H1 (cell line): ENCODE results near the gene NAXE. TPM values are rescaled to one million over a fixed set of nuclear protein-coding genes. Genes with fewer than 3 reads are reported as not detected.

Experiments used
- CTCF ChIA-PET: fragments of 300-600 bp; sonication (Branson Sonifier 250); formaldehyde crosslinking; loops from one replicate; lab custom pipeline; 2021; ENCODE audit not compliant: partially characterized antibody; lab: Charles Lee
- POLR2A ChIA-PET: fragments of 300-600 bp; sonication (Branson Sonifier 250); formaldehyde crosslinking; loops from one replicate; lab custom pipeline; 2021; ENCODE audit warnings: inconsistent platforms; ENCODE audit not compliant: partially characterized antibody; lab: Charles Lee
- DNase-seq, 2 experiments: peaks; one replicate each; pipeline versions ENCODE4 v3.0.0 to v3.0.0-alpha.2; 2010 to 2022; ENCODE audit warnings: low spot score in 2 of 2, low read depth in 1 of 2, mixed read lengths in 1 of 2
- FAIRE-seq: peaks from 2 replicates; lab custom pipeline; 2011; peaks lifted over from hg19 to GRCh38; lab: Jason Lieb, UNC
- H2AFZ ChIP-seq: 2 replicates; pipeline ENCODE4 v1.8.1; 2012; ENCODE audit warnings: low read length, inconsistent platforms
- H2AK5ac ChIP-seq: 2 replicates; pipeline ENCODE4 v1.6.1; 2013; ENCODE audit warnings: low read depth, low read length
- H2BK120ac ChIP-seq: replicated peaks from 2 replicates; pipeline ENCODE3; 2013; ENCODE audit warnings: low read depth, low read length, inconsistent platforms
- H2BK12ac ChIP-seq: 2 replicates; pipeline ENCODE4 v1.6.1; 2013; ENCODE audit warnings: low read depth, low read length
- H2BK15ac ChIP-seq: 2 replicates; pipeline ENCODE4 v1.6.1; 2013; ENCODE audit warnings: low read length
- H2BK20ac ChIP-seq: 2 replicates; pipeline ENCODE4 v1.6.1; 2013; ENCODE audit warnings: low read length
- H2BK5ac ChIP-seq: 2 replicates; pipeline ENCODE4 v1.6.1; 2013; ENCODE audit warnings: low read depth, low read length
- H3K14ac ChIP-seq: 2 replicates; pipeline ENCODE4 v1.6.1; 2013; ENCODE audit warnings: inconsistent platforms; ENCODE audit not compliant: insufficient read length
- H3K18ac ChIP-seq: 2 replicates; pipeline ENCODE4 v1.6.1; 2013; ENCODE audit warnings: low read length; ENCODE audit errors: extremely low read depth
- H3K23ac ChIP-seq: 2 replicates; pipeline ENCODE4 v1.6.1; 2013; ENCODE audit warnings: inconsistent platforms; ENCODE audit not compliant: insufficient read length
- H3K23me2 ChIP-seq: 2 replicates; pipeline ENCODE4 v1.6.1; 2013; ENCODE audit warnings: low read depth, low read length
- H3K27ac ChIP-seq: 2 replicates; pipeline ENCODE4 v1.6.1; 2011; ENCODE audit warnings: low read depth, low read length, inconsistent platforms
- H3K27me3 ChIP-seq, 4 experiments: replicated peaks in 1 of 4; 1 replicate in 1 of 4; 2 replicates in 3 of 4; pipeline versions ENCODE4 v1.6.1 to v1.8.1; 2011 to 2013; ENCODE audit warnings: low read length in 3 of 4, mild to moderate bottlenecking in 3 of 4, inconsistent platforms in 2 of 4, mixed read lengths in 2 of 4, moderate library complexity in 1 of 4; ENCODE audit not compliant: control insufficient read depth in 3 of 4, insufficient read depth in 3 of 4; ENCODE audit errors: extremely low read depth in 1 of 4
- H3K36me3 ChIP-seq, 4 experiments: 2 replicates each; pipeline versions ENCODE4 v1.6.1 to v1.8.1; 2011 to 2013; ENCODE audit warnings: mild to moderate bottlenecking in 4 of 4, low read length in 3 of 4, moderate library complexity in 2 of 4, control low read depth in 1 of 4, inconsistent platforms in 1 of 4; ENCODE audit not compliant: insufficient read depth in 4 of 4, control insufficient read depth in 2 of 4
- H3K4ac ChIP-seq: replicated peaks from 2 replicates; pipeline ENCODE3; 2013; ENCODE audit warnings: low read length, low read depth, mixed read lengths, inconsistent platforms; ENCODE audit not compliant: insufficient read length
- H3K4me1 ChIP-seq, 4 experiments: replicated peaks in 1 of 4; 1 replicate in 1 of 4; 2 replicates in 3 of 4; pipeline versions ENCODE4 v1.6.1 to v1.8.1; 2011 to 2013; ENCODE audit warnings: low read length in 3 of 4, inconsistent platforms in 2 of 4, mixed read lengths in 1 of 4; ENCODE audit not compliant: insufficient read depth in 4 of 4, control insufficient read depth in 3 of 4
- H3K4me2 ChIP-seq, 2 experiments: 2 replicates each; pipeline versions ENCODE4 v1.6.1 to v1.8.1; 2011 to 2013; ENCODE audit warnings: low read depth in 2 of 2, low read length in 2 of 2, control low read depth in 1 of 2, inconsistent platforms in 1 of 2, mild to moderate bottlenecking in 1 of 2; ENCODE audit not compliant: insufficient read depth in 1 of 2
- H3K4me3 ChIP-seq, 4 experiments: fragments of 200-600, 300-600 bp in 1 of 4; sonication (generic), shearing (Covaris generic), sonication (Bioruptor Twin) in 1 of 4; 2 replicates each; pipeline versions ENCODE4 v1.5.1 to v1.8.1; 2011 to 2016; ENCODE audit warnings: low read length in 4 of 4, low read depth in 3 of 4, control low read depth in 2 of 4, inconsistent platforms in 2 of 4, mild to moderate bottlenecking in 2 of 4, mixed read lengths in 1 of 4, moderate library complexity in 1 of 4; ENCODE audit not compliant: insufficient read depth in 2 of 4; ENCODE audit errors: extremely low read depth in 1 of 4
- H3K56ac ChIP-seq: replicated peaks from 2 replicates; pipeline ENCODE3; 2013; ENCODE audit warnings: low read depth, mild to moderate bottlenecking, mixed read lengths, low read length, inconsistent platforms; ENCODE audit not compliant: insufficient read length
- H3K79me1 ChIP-seq: 2 replicates; pipeline ENCODE4 v1.6.1; 2013; ENCODE audit warnings: low read depth, low read length, control low read depth
- H3K79me2 ChIP-seq, 2 experiments: 2 replicates each; pipeline versions ENCODE4 v1.6.1 to v1.8.1; 2012 to 2013; ENCODE audit warnings: low read length in 2 of 2, mild to moderate bottlenecking in 2 of 2, inconsistent platforms in 1 of 2; ENCODE audit not compliant: insufficient read depth in 2 of 2, control insufficient read depth in 1 of 2
- H3K9ac ChIP-seq, 4 experiments: replicated peaks in 1 of 4; 1 replicate in 1 of 4; 2 replicates in 3 of 4; pipeline versions ENCODE4 v1.6.1 to v1.8.1; 2011 to 2013; ENCODE audit warnings: low read depth in 3 of 4, low read length in 3 of 4, control low read depth in 2 of 4, mild to moderate bottlenecking in 2 of 4, moderate library complexity in 2 of 4, inconsistent platforms in 1 of 4; ENCODE audit errors: extremely low read depth in 1 of 4
- H3K9me3 ChIP-seq, 2 experiments: 2 replicates each; pipeline versions ENCODE4 v1.6.1 to v1.8.1; 2012 to 2013; ENCODE audit warnings: mild to moderate bottlenecking in 2 of 2, moderate library complexity in 2 of 2, control low read depth in 1 of 2, inconsistent platforms in 1 of 2, low read depth in 1 of 2, low read length in 1 of 2, mixed read lengths in 1 of 2; ENCODE audit not compliant: insufficient read depth in 2 of 2
- H4K20me1 ChIP-seq, 2 experiments: replicated peaks in 1 of 2; 2 replicates each; pipeline versions ENCODE3 to v1.8.1; 2011 to 2013; ENCODE audit warnings: inconsistent platforms in 2 of 2, low read length in 2 of 2, mild to moderate bottlenecking in 1 of 2; ENCODE audit not compliant: insufficient read depth in 2 of 2, control insufficient read depth in 1 of 2
- H4K5ac ChIP-seq: 2 replicates; pipeline ENCODE4 v1.6.1; 2013; ENCODE audit warnings: low read length, low read depth, mixed read lengths, inconsistent platforms; ENCODE audit not compliant: insufficient read length
- H4K8ac ChIP-seq: 2 replicates; pipeline ENCODE4 v1.8.0; 2013; ENCODE audit warnings: mild to moderate bottlenecking, moderate library complexity, low read length, inconsistent platforms; ENCODE audit not compliant: insufficient read depth; ENCODE audit errors: extremely low read depth
- H4K91ac ChIP-seq: replicated peaks from 2 replicates; pipeline ENCODE3; 2013; ENCODE audit warnings: low read length, mixed read lengths, inconsistent platforms; ENCODE audit not compliant: insufficient read length
- CTBP2 ChIP-seq: IDR thresholded peaks from 2 replicates; pipeline ENCODE4 v1.7.0; 2011; ENCODE audit warnings: borderline replicate concordance, mild to moderate bottlenecking, moderate library complexity, mixed read lengths, low read length; ENCODE audit not compliant: insufficient read depth, insufficient read length
- KDM1A ChIP-seq: fragments of 200-600, 300-600 bp; sonication (generic); IDR thresholded peaks from 2 replicates; pipeline ENCODE4 v1.7.1; 2016; ENCODE audit warnings: mild to moderate bottlenecking, low read length, borderline replicate concordance
- SRF ChIP-seq: IDR thresholded peaks from 2 replicates; pipeline ENCODE4 v1.6.1; 2011; ENCODE audit warnings: mild to moderate bottlenecking, low read depth, low read length, moderate library complexity
- WGBS, 2 experiments: shearing (Covaris generic) in 1 of 2; methylation state at CpG; one replicate each; pipeline versions ENCODE4 v1.1.6 to v1.1.7; 2013 to 2015; ENCODE audit warnings: low lambda C conversion rate in 2 of 2, mixed read lengths in 2 of 2, inconsistent platforms in 1 of 2, low coverage in 1 of 2, missing lambda C conversion rate in 1 of 2; ENCODE audit not compliant: insufficient replicate concordance in 2 of 2, insufficient coverage in 1 of 2, insufficient read length in 1 of 2; ENCODE audit errors: extremely low coverage in 1 of 2, missing lambda C conversion rate in 1 of 2; 5-methylcytosine and 5-hydroxymethylcytosine counted together
- polyA plus RNA-seq, 7 experiments: library from polyadenylated mRNA; depleted of rRNA in 3 of 7; stranded (reverse) in 5 of 7; unstranded in 2 of 7; fragments of >200 nt in 5 of 7; fragments of 200-250 nt in 2 of 7; gene quantifications; 1 replicate in 5 of 7; 2 replicates in 1 of 7; 4 replicates in 1 of 7; pipeline versions ENCODE4 v1.2.1 to v1.2.3, GENCODE V29; 2011 to 2013; ENCODE audit warnings: missing spikeins in 2 of 7, mixed read lengths in 2 of 7
- total RNA-seq: library from RNA; stranded (reverse); fragmentation: NEBNext Ultra II Directional; extraction: Animal tissue kit (Norgen Biotek cat#: 25700); gene quantifications from 2 replicates; pipeline ENCODE4 v1.2.1, GENCODE V29; 2021

The NAXE gene
- total and polyA plus RNA-seq, 2 of the 8 experiments (the other 6 are each of a cell fraction or from before 2014, with no cell fraction given): 73.1 to 74.3 TPM

DNA sequence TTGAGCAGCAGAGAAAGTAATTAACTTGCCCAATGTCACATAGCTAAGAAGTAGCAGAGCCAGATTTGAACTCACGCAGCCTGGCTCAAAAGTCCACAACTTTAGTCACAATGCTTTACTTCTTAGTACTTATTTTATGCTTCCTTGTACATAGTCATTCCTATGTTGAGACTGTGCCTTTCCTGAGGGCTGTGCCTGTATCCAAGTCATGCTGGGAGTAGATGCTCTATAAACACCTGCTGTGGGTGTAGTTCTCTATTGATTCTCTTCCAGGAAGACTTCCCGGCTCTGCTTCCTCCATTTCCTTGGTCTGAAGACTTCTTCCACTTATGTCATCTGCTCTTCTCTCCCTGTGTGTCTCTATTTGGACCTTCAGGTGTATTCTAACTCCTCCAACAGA is 35.9 kb upstream of the NAXE start:
- Histone ChIP-seq H3K4ac (no peak overlapping the region), H3K9ac (no peak overlapping the region), H4K91ac (no peak overlapping the region), H4K20me1 (peaks cover 0 to 3% of the 10 kb centered on the region in 2 experiments), H3K14ac (no peak overlapping the region), H4K5ac (no peak overlapping the region), H3K79me2 (no peaks in the 10 kb centered on the region), H3K56ac (no peak overlapping the region), H3K18ac (no peak overlapping the region), H3K23ac (no peak overlapping the region), H3K23me2 (no peaks in the 10 kb centered on the region), H3K4me2 (no peak overlapping the region), H4K8ac (no peak overlapping the region), H2BK20ac (no peak overlapping the region), H3K4me1 (no peaks in the 10 kb centered on the region), H3K4me3 (no peak overlapping the region), H2AFZ (no peak overlapping the region), H2AK5ac (no peak overlapping the region), H2BK15ac (no peak overlapping the region), H2BK12ac (no peak overlapping the region), H3K27me3 (no peaks in the 10 kb centered on the region), H3K36me3 (peaks cover 5 to 28% (median 17%) of the 10 kb centered on the region in 4 experiments; a peak in 6 of 8 replicates), H2BK5ac (no peak overlapping the region), H3K27ac (no peak overlapping the region), H3K9me3 (no peaks in the 10 kb centered on the region), H3K79me1 (no peaks in the 10 kb centered on the region), H2BK120ac (no peak overlapping the region)
- no peak for DNase-seq
- TF ChIP-seq KDM1A: no peak
- TF ChIP-seq CTBP2: no peak
- no peak for TF ChIP-seq SRF
- no peak for FAIRE-seq
- ChIA-PET POLR2A (interaction anchor here (1.0 to 2.3 kb wide), 5 partner anchors 12 to 43 kb away, joined by 3 to 7 read pairs (median 3); no protein-coding TSS in a partner anchor), CTCF (interaction anchor here (0.8 to 3.1 kb wide), 6 partner anchors 11 to 170 kb away, joined by 3 to 9 read pairs (median 4); no protein-coding TSS in a partner anchor)
- 46% methylated on average over 2 of the region's 2 CpGs; no CpG with 5 or more reads in 1 of the 2 experiments for WGBS, 2 experiments
